Calu3 (cell line): ENCODE data around the gene SLAIN2. TPM values are rescaled to one million over a fixed set of nuclear protein-coding genes. Genes with fewer than 3 reads are reported as not detected.

Source experiments
- BruUV-seq: library from RNA; stranded (reverse); fragments of 400-500 nt; replicated peaks from 2 replicates; lab custom pipeline; 2021; lab: Mats Ljungman, UMichigan
- CTCF ChIA-PET: fragments of 300-600 bp; sonication (Branson Sonifier 250); formaldehyde crosslinking; loops from one replicate; lab custom pipeline; 2022; ENCODE audit warnings: antibody characterized with exemption; lab: Charles Lee
- DNase-seq: peaks from one replicate; pipeline ENCODE4 v3.0.0; 2022
- H3K27ac Mint-ChIP-seq: one replicate; pipeline ENCODE4 v1.8.0; 2022; ENCODE audit warnings: mixed read lengths; ENCODE audit not compliant: unreplicated experiment
- H3K27me3 Mint-ChIP-seq: one replicate; pipeline ENCODE4 v1.8.0; 2022; ENCODE audit warnings: mixed read lengths; ENCODE audit not compliant: unreplicated experiment
- H3K36me3 Mint-ChIP-seq: one replicate; pipeline ENCODE4 v1.8.0; 2022; ENCODE audit warnings: mild to moderate bottlenecking, moderate library complexity, mixed read lengths; ENCODE audit not compliant: insufficient read depth, unreplicated experiment
- H3K4me1 Mint-ChIP-seq: one replicate; pipeline ENCODE4 v1.8.0; 2022; ENCODE audit warnings: mild to moderate bottlenecking, low read depth, mixed read lengths; ENCODE audit not compliant: unreplicated experiment
- H3K4me3 Mint-ChIP-seq: one replicate; pipeline ENCODE4 v1.8.0; 2022; ENCODE audit warnings: mild to moderate bottlenecking, low read depth, moderate library complexity, mixed read lengths; ENCODE audit not compliant: unreplicated experiment
- H3K9me3 Mint-ChIP-seq: one replicate; pipeline ENCODE4 v1.8.0; 2022; ENCODE audit warnings: low read depth, mixed read lengths; ENCODE audit not compliant: unreplicated experiment
- intact Hi-C: fragments of 100-400 bp; cut with micrococcal nuclease; formaldehyde crosslinking; loops from one replicate; pipeline ENCODE4 v1.10.0; 2022; ENCODE audit not compliant: unreplicated experiment
- total RNA-seq: library from RNA; stranded (reverse); gene quantifications from 2 replicates; pipeline ENCODE4 v1.2.3, GENCODE V29; 2022
- TF ChIP-seq, protein P1 (sequence below): fragments of 200-600 bp; IDR thresholded peaks from one replicate; pipeline ENCODE4 v1.8.0; 2022; ENCODE audit warnings: antibody characterized with exemption; ENCODE audit not compliant: unreplicated experiment

SLAIN2 gene
- total RNA-seq, 1 experiment from 2014 or later, result 44.1 TPM

DNA sequence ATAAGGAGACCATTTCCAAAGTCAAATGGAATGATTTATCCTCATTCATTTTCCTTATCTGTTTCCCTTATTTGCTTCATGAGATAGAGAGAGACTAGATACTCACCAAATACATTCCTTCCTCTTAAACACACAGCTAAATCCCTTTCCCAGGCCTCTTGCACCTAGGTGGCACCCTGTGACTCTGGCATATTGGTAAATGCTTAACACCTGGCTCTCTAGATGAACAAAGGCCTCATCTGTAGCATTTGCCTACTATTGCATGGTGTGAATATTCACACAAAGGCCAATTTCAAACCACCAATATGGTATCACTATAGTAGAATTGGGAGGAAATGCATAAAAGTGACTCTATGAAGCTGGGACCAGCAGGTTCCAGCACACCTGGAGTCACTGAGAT lies 119.7 kb downstream of the SLAIN2 start:
- TF ChIP-seq, protein P1, sequence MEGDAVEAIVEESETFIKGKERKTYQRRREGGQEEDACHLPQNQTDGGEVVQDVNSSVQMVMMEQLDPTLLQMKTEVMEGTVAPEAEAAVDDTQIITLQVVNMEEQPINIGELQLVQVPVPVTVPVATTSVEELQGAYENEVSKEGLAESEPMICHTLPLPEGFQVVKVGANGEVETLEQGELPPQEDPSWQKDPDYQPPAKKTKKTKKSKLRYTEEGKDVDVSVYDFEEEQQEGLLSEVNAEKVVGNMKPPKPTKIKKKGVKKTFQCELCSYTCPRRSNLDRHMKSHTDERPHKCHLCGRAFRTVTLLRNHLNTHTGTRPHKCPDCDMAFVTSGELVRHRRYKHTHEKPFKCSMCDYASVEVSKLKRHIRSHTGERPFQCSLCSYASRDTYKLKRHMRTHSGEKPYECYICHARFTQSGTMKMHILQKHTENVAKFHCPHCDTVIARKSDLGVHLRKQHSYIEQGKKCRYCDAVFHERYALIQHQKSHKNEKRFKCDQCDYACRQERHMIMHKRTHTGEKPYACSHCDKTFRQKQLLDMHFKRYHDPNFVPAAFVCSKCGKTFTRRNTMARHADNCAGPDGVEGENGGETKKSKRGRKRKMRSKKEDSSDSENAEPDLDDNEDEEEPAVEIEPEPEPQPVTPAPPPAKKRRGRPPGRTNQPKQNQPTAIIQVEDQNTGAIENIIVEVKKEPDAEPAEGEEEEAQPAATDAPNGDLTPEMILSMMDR, result no peak
- CTCF ChIA-PET, result no interaction called here
- Mint-ChIP-seq H3K9me3 (no peaks in the 10 kb centered on the region), H3K4me3 (no peak overlapping the region), H3K4me1 (no peaks in the 10 kb centered on the region), H3K36me3 (no peaks in the 10 kb centered on the region), H3K27ac (no peak overlapping the region), H3K27me3 (peaks cover 11% of the 10 kb centered on the region)
- intact Hi-C loops, result no loop called here
- no peak for DNase-seq
- BruUV-seq, result no TSS peak

DNA sequence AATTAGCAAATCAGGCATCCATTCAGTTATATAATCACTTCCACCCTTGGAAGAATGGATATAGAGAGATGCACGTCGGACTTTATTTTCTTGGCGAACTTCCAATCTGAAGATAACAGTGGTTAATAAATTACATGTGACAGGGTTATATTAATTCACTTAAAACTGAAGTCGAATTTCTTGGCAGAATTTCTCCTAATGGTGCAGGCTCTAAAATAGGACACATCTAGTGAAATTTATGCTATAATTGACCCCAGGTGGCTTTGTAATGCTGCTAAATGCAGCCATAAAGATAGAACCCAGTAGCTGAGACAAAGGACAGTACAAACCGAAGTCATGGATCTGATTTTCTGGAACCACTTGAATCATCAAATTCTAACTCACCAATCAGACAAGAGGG lies 121.0 kb downstream of the SLAIN2 start:
- Mint-ChIP-seq H3K27ac (no peak overlapping the region), H3K4me1 (no peaks in the 10 kb centered on the region), H3K27me3 (peaks cover 11% of the 10 kb centered on the region), H3K4me3 (no peak overlapping the region), H3K36me3 (no peaks in the 10 kb centered on the region), H3K9me3 (no peaks in the 10 kb centered on the region)
- CTCF ChIA-PET, result no interaction called here
- DNase-seq, result no peak
- no TSS peak for BruUV-seq
- TF ChIP-seq, protein P1, result no peak
- intact Hi-C loops, result no loop called here

DNA sequence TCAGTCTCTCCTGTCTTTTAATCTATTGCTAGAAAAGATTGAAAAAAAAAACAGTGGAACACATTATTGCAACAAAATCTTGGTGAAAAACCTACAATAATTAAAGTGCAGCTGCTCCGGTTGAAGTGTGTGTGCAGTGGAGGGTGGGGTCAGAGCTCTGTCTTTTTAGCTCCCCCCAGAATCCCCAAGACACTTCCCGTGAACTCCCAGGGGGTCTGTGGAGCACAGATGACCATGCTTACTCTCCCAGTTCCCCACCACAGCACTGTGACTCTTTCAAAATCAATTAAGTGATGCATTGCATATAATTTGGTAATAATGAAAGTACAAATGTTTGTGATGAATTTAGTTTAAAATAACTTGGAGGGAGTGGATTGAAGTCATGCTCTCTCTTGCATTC lies 126.1 kb downstream of the SLAIN2 start:
- CTCF ChIA-PET, result no interaction called here

DNA sequence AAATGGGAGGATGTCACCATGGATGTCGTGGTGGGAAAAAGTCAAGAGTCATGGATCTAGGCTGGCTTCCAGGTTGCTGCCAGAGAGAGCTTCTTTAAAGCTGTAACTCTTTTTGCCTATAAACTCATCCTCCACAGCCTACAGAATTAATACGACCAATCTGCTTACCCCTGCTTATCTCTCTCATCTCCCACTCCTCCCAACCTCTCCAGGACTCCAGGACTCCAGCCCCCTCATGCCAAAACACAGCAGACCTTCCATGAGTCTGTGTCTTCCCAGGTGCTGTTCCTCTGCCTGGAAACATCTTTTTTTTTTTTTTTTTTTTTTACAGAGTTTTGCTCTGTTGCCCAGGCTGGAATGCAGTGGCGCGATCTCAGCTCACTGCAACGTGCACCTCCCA lies 126.6 kb downstream of the SLAIN2 start:
- Mint-ChIP-seq H3K27me3 (peaks cover 9% of the 10 kb centered on the region), H3K27ac (no peak overlapping the region), H3K36me3 (no peaks in the 10 kb centered on the region), H3K9me3 (no peaks in the 10 kb centered on the region), H3K4me3 (no peak overlapping the region), H3K4me1 (no peaks in the 10 kb centered on the region)
- intact Hi-C loops, result no loop called here
- DNase-seq, result no peak
- CTCF ChIA-PET, result interaction anchor here (0.7 kb wide), 1 partner anchor 14 kb away, joined by 5 read pairs; no protein-coding TSS in a partner anchor
- TF ChIP-seq, protein P1, result no peak
- BruUV-seq, result no TSS peak

More for the DNA sequence above, 126.1 kb downstream of the SLAIN2 start:
- DNase-seq, result no peak
- Mint-ChIP-seq H3K27me3 (peaks cover 11% of the 10 kb centered on the region), H3K9me3 (no peaks in the 10 kb centered on the region), H3K36me3 (no peaks in the 10 kb centered on the region), H3K4me1 (no peaks in the 10 kb centered on the region), H3K27ac (no peak overlapping the region), H3K4me3 (no peak overlapping the region)
- TF ChIP-seq, protein P1, result no peak
- intact Hi-C loops, result no loop called here
- no TSS peak for BruUV-seq
